K562 (cell line): Measurements from ENCODE around the gene HOXD9. TPM values are rescaled to one million over a fixed set of nuclear protein-coding genes. Genes with fewer than 3 reads are reported as not detected.

ENCODE experiments used
- ATAC-seq: fragments of 200-7000 bp; cut with Tn5 transposase; 3 replicates; pipeline ENCODE4 v1.9.1; 2020; ENCODE audit warnings: moderate library complexity
- BruUV-seq: library from RNA; stranded (reverse); fragments of 400-500 nt; replicated peaks from 2 replicates; lab custom pipeline; 2021; lab: Mats Ljungman, UMichigan
- CTCF ChIA-PET: fragments of 300-600 bp; formaldehyde crosslinking; extraction: SDS; loops from one replicate; lab custom pipeline; 2021; ENCODE audit warnings: low intra/inter-chr PET ratio; lab: Yijun Ruan, JAX
- POLR2A ChIA-PET: fragments of 300-600, 350-650 bp; sonication (Branson Sonifier 250); formaldehyde crosslinking; extraction: SDS; loops from one replicate; lab custom pipeline; 2021; ENCODE audit warnings: antibody characterized with exemption, inconsistent platforms; lab: Yijun Ruan, JAX
- DNase-seq, 4 experiments: peaks; one replicate each; pipeline versions ENCODE4 v3.0.0 to v3.0.0-alpha.2; 2011 to 2018; ENCODE audit warnings: low spot score in 3 of 4, mixed read lengths in 3 of 4; ENCODE audit errors: extremely low read depth in 1 of 4
- FAIRE-seq: peaks from 2 replicates; lab custom pipeline; 2011; peaks lifted over from hg19 to GRCh38; lab: Jason Lieb, UNC
- H2AFZ ChIP-seq: 2 replicates; pipeline ENCODE4 v1.6.0; 2011; ENCODE audit warnings: low read depth, low read length, control low read depth, inconsistent platforms
- H3K27ac ChIP-seq: fragments of 200-600 bp; 3 replicates; pipeline ENCODE4 v1.8.0; 2011; ENCODE audit warnings: low read depth, mild to moderate bottlenecking, control low read depth, inconsistent platforms, low read length, moderate library complexity, mixed read lengths; ENCODE audit errors: extremely low read depth
- H3K27me3 ChIP-seq, 2 experiments: fragments of 300-600 bp in 1 of 2; 2 replicates in 1 of 2; 3 replicates in 1 of 2; pipeline versions ENCODE4 v1.6.0 to v1.8.0; 2011; ENCODE audit warnings: inconsistent platforms in 2 of 2, low read length in 2 of 2, mild to moderate bottlenecking in 1 of 2, mixed read lengths in 1 of 2, moderate library complexity in 1 of 2; ENCODE audit not compliant: control insufficient read depth in 2 of 2, insufficient read depth in 2 of 2
- H3K36me3 ChIP-seq: fragments of 300-600 bp; 3 replicates; pipeline ENCODE4 v1.8.0; 2011; ENCODE audit warnings: mild to moderate bottlenecking, low read length, inconsistent platforms; ENCODE audit not compliant: control insufficient read depth, insufficient read depth
- H3K4me1 ChIP-seq, 2 experiments: fragments of 200-600 bp in 1 of 2; replicated peaks in 1 of 2; 2 replicates in 1 of 2; 3 replicates in 1 of 2; pipeline versions ENCODE4 v1.5.1 to v1.8.0; 2011; ENCODE audit warnings: inconsistent platforms in 2 of 2, low read length in 2 of 2, mild to moderate bottlenecking in 1 of 2, mixed read lengths in 1 of 2, moderate library complexity in 1 of 2; ENCODE audit not compliant: control insufficient read depth in 2 of 2, insufficient read depth in 2 of 2
- H3K4me2 ChIP-seq: 2 replicates; pipeline ENCODE4 v1.6.1; 2011; ENCODE audit warnings: low read length, control low read depth, inconsistent platforms, mixed read lengths; ENCODE audit not compliant: insufficient read depth
- H3K4me3 ChIP-seq: fragments of 200-600 bp; sonication (generic), shearing (Covaris generic); 2 replicates; pipeline ENCODE4 v1.5.1; 2016; ENCODE audit warnings: control low read depth, inconsistent platforms
- H3K79me2 ChIP-seq: fragments of 200-600 bp; 3 replicates; pipeline ENCODE4 v1.8.0; 2011; ENCODE audit warnings: low read length, inconsistent platforms; ENCODE audit not compliant: control insufficient read depth, insufficient read depth
- H3K9ac ChIP-seq, 2 experiments: 2 replicates each; pipeline versions ENCODE4 v1.6.0 to v1.6.1; 2011; ENCODE audit warnings: low read depth in 2 of 2, low read length in 2 of 2, control low read depth in 1 of 2, inconsistent platforms in 1 of 2, mild to moderate bottlenecking in 1 of 2, mixed read lengths in 1 of 2; ENCODE audit not compliant: insufficient read depth in 1 of 2
- H3K9me1 ChIP-seq: one replicate; pipeline ENCODE4 v1.6.0; 2011; ENCODE audit warnings: inconsistent platforms, mild to moderate bottlenecking, low read length, moderate library complexity; ENCODE audit not compliant: control insufficient read depth, insufficient read depth
- H3K9me3 ChIP-seq: replicated peaks from 2 replicates; pipeline ENCODE4 v1.5.1; 2011; ENCODE audit warnings: low read depth, low read length, inconsistent platforms; ENCODE audit not compliant: control insufficient read depth, insufficient read depth
- H4K20me1 ChIP-seq: replicated peaks from 2 replicates; pipeline ENCODE4 v1.6.1; 2011; ENCODE audit warnings: low read length, inconsistent platforms, mixed read lengths; ENCODE audit not compliant: control insufficient read depth, insufficient read depth
- ARID1B ChIP-seq: fragments of 450-650 bp; IDR thresholded peaks from 2 replicates; pipeline ENCODE4 v1.6.1; 2016; ENCODE audit warnings: antibody characterized with exemption, mild to moderate bottlenecking, inconsistent platforms
- ARID3B ChIP-seq: fragments of 250-450 bp; sonication (Bioruptor Pico); IDR thresholded peaks from 2 replicates; pipeline ENCODE4 v1.4.0; 2020; ENCODE audit warnings: borderline replicate concordance
- C11orf30 ChIP-seq: fragments of 450-650 bp; IDR thresholded peaks from 2 replicates; pipeline ENCODE4 v1.6.1; 2016; ENCODE audit warnings: low read depth, mild to moderate bottlenecking
- CBX1 ChIP-seq: sonication (generic); IDR thresholded peaks from 2 replicates; pipeline ENCODE4 v1.6.1; 2016; ENCODE audit warnings: antibody characterized with exemption, low read depth, mild to moderate bottlenecking
- HDAC6 ChIP-seq: IDR thresholded peaks from 2 replicates; pipeline ENCODE4 v1.6.1; 2012; ENCODE audit warnings: low read depth, mild to moderate bottlenecking, control low read depth, inconsistent platforms, low read length, moderate library complexity
- HOMEZ ChIP-seq: fragments of 250-450 bp; sonication (Bioruptor Pico); IDR thresholded peaks from 2 replicates; pipeline ENCODE4 v1.4.0; 2020; ENCODE audit warnings: mild to moderate bottlenecking, moderate library complexity
- KLF6 ChIP-seq: fragments of 250-450 bp; sonication (Bioruptor Pico); IDR thresholded peaks from 2 replicates; pipeline ENCODE4 v1.4.0; 2020; ENCODE audit warnings: mild to moderate bottlenecking, moderate library complexity, borderline replicate concordance
- MED1 ChIP-seq: sonication (generic); formaldehyde crosslinking; IDR thresholded peaks from 2 replicates; pipeline ENCODE4 v1.8.1; 2023; ENCODE audit warnings: missing genetic modification reagents, borderline replicate concordance
- MTA2 ChIP-seq: fragments of 450-650 bp; IDR thresholded peaks from 2 replicates; pipeline ENCODE4 v1.6.1; 2016; ENCODE audit warnings: low read depth
- NR2C1 ChIP-seq, 2 experiments: fragments of 450-650 bp; IDR thresholded peaks; 2 replicates each; pipeline ENCODE4 v1.6.1; 2017; ENCODE audit warnings: mild to moderate bottlenecking in 2 of 2, antibody characterized with exemption in 1 of 2, inconsistent platforms in 1 of 2, missing compliant biosample characterization in 1 of 2, missing genetic modification characterization in 1 of 2
- PHTF2 ChIP-seq: fragments of 250-450 bp; sonication (Bioruptor Pico); IDR thresholded peaks from 2 replicates; pipeline ENCODE4 v1.5.0; 2021; ENCODE audit warnings: mild to moderate bottlenecking
- SNRNP70 ChIP-seq: fragments of 200-400 bp; formaldehyde crosslinking; optimal IDR thresholded peaks from 2 replicates; pipeline ENCODE3; 2017; ENCODE audit warnings: low read depth, low read length
- ZNF41 ChIP-seq: fragments of 250-450 bp; sonication (Bioruptor Pico); conservative IDR thresholded peaks from 2 replicates; pipeline ENCODE4 v1.4.0; 2020; ENCODE audit warnings: mild to moderate bottlenecking
- WGBS: fragments of 100-300 bp; shearing (Covaris generic); methylation state at CpG from one replicate; pipeline ENCODE4 v1.1.6; 2016; ENCODE audit warnings: low coverage, mixed read lengths; ENCODE audit not compliant: insufficient coverage; ENCODE audit errors: missing lambda C conversion rate; 5-methylcytosine and 5-hydroxymethylcytosine counted together
- in situ Hi-C: fragments of 300-500 bp; cut with MboI; formaldehyde crosslinking; loops from 4 replicates; pipeline ENCODE4 v1.15.0; 2018; ENCODE audit warnings: inconsistent platforms, mixed read lengths
- intact Hi-C: fragments of 100-400 bp; cut with micrococcal nuclease; formaldehyde crosslinking; loops from 2 replicates; pipeline ENCODE4 v1.14.2; 2022
- polyA plus RNA-seq, 8 experiments: library from polyadenylated mRNA; depleted of rRNA in 4 of 8; stranded (reverse) in 5 of 8; unstranded in 3 of 8; fragments of >200 nt; fragmentation: Nextera tagmentation in 2 of 8; fragmentation: Illumina TruSeq in 1 of 8; extraction: Ambion mirVana in 2 of 8; extraction: Trizol in 1 of 8; gene quantifications; 2 replicates each; pipeline versions ENCODE4 v1.2.1 to v1.2.3, GENCODE V29; 2011 to 2014; ENCODE audit warnings: inconsistent platforms in 1 of 8, missing spikeins in 1 of 8
- total RNA-seq, 7 experiments: library from RNA; depleted of rRNA in 6 of 7; stranded (reverse); fragments of >200 nt in 6 of 7; fragmentation: Illumina TruSeq in 2 of 7; extraction: Trizol in 2 of 7; gene quantifications; 2 replicates each; pipeline versions ENCODE4 v1.2.1 to v1.2.3, GENCODE V29; 2011 to 2021; ENCODE audit warnings: low replicate concordance in 1 of 7

The HOXD9 gene
- total and polyA plus RNA-seq, 9 of the 15 experiments (the other 6 are each of a cell fraction or from before 2014, with no cell fraction given): not detected

- no peak for TF ChIP-seq HOMEZ (CRISPR knock-in tag)
- no peak for TF ChIP-seq CBX1
- no peak for TF ChIP-seq ZNF41
- TF ChIP-seq ARID1B: no peak
- no peak for TF ChIP-seq SNRNP70
- TF ChIP-seq C11orf30: no peak
- TF ChIP-seq KLF6 (CRISPR knock-in tag): no peak
- no peak for TF ChIP-seq NR2C1 (IDR thresholded peaks at IDR 0.05)
- TF ChIP-seq NR2C1 (tag; IDR thresholded peaks at IDR 0.05): no peak
- TF ChIP-seq PHTF2 (CRISPR knock-in tag): no peak
- TF ChIP-seq HDAC6: no peak
- TF ChIP-seq MED1 (CRISPR knock-in tag): no peak
- no peak for TF ChIP-seq MTA2
- no peak for TF ChIP-seq ARID3B (CRISPR knock-in tag)
- H3K36me3 ChIP-seq: no peaks in the 10 kb centered on the region
Observed at GRCh38 chr2:176161825-176162626, 39.5 kb downstream of the HOXD9 start.

More at GRCh38 chr2:176161825-176162626, 39.5 kb downstream of the HOXD9 start:
- no peaks in the 10 kb centered on the region for H3K9me3 ChIP-seq
- peaks cover 81% of the 10 kb centered on the region in 2 experiments for H3K27me3 ChIP-seq
- DNase-seq (no peak), ATAC-seq (no peak), FAIRE-seq (no peak)
- no peak overlapping the region for H2AFZ ChIP-seq
- intact Hi-C loops (no loop called here), in situ Hi-C loops (no loop called here)
- H3K4me2 ChIP-seq: no peak overlapping the region
- no TSS peak for BruUV-seq
- CTCF ChIA-PET: no interaction called here
- H3K4me3 ChIP-seq: no peak overlapping the region
- no peak overlapping the region for H3K9ac ChIP-seq
- 2% methylated on average over 22 of the region's 22 CpGs for WGBS
- H3K9me1 ChIP-seq: no peaks in the 10 kb centered on the region
- POLR2A ChIA-PET: interaction anchor here (0.6 to 1.2 kb wide), 9 partner anchors 9 to 1436 kb away, joined by 3 to 4 read pairs (median 3); no protein-coding TSS in a partner anchor
- peaks cover 0 to 27% of the 10 kb centered on the region in 2 experiments; a peak in 3 of 5 replicates for H3K4me1 ChIP-seq
- no peaks in the 10 kb centered on the region for H3K79me2 ChIP-seq
- H3K27ac ChIP-seq: no peak overlapping the region
- H4K20me1 ChIP-seq: peaks cover 8% of the 10 kb centered on the region
